Stimulated activated CD8-positive, alpha-beta memory T cell treated with anti-CD3 and anti-CD28 coated beads, Interleukin-4, amount 100 ng/mL, for 4 hours (primary cell): ENCODE data around the gene NCOA7.

Experiments
- DNase-seq, 2 donors: peaks; one replicate each; pipeline ENCODE4 v3.0.0-alpha.2; 2020; ENCODE audit warnings: low read depth in 2 of 2, low spot score in 1 of 2

Gene NCOA7

GRCh38 chr6:125812394-125813292 lies 21.9 kb downstream of the NCOA7 start:
- DNase-seq = no peak

DNA sequence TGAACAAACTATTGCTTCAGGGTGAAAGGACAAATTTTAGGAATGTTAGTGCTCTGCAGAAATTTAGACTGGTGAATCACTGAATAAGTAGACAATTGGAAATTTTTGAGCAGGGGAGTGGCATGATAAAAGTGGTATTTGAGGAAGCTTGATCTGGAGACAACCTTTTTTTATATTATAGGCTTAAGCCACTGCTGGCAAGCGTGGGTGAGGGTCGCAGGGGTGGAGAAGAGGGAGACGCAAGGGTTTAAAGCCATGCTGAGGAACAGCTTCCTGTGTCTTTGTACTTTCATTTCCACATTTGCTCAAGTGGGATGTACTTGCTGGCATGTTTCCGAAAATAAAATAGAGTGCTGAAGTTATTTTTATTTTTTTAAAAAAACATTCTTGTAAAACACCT lies 23.7 kb downstream of the NCOA7 start:
- DNase-seq = no peak

DNA sequence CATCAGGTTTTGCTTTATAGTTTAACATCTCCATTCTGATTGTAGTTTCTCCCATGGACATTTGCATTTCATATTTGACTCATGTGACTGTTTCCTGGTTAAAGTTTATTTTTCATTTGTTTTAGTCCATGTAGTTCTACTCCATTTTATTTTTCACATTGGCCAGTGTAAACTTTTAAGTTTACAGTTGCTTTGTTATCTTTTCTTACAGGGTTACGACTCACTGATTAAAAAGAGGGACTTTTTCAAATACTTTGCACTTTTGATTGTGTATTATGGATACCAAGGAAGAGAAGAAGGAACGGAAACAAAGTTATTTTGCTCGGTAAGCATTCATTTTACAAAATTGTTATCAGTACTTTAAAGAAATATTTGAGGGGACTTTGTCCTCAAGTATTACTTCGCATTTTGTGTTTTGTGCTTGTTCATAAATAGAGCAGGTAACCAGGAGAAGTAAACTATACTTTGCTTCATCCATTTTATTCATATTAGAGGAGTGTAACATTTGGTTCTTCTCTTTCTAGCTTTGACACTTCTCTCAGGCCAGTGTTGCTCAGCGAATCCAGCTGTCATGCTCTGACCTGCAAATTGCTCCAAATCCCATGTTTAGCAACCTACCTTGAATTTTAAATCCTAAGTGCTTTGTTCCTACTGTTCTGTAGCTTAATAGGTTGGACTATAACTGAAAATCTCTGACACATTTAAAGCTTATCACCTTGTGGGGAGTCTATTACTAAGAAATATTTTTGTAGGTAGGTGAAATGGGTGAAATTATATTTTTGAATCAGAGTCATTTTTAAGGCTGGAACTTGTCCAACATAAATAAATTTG lies 24.5 kb downstream of the NCOA7 start:
- no peak for DNase-seq

- DNase-seq = no peak
Observed at GRCh38 chr6:125816828-125817280, 26.1 kb downstream of the NCOA7 start.

- no peak for DNase-seq
Observed at GRCh38 chr6:125818225-125818657, 27.5 kb downstream of the NCOA7 start.

- DNase-seq = no peak
Observed at GRCh38 chr6:125818772-125819260, 28.1 kb downstream of the NCOA7 start.

- no peak for DNase-seq
Observed at GRCh38 chr6:125819535-125820326, 29.0 kb downstream of the NCOA7 start.

DNA sequence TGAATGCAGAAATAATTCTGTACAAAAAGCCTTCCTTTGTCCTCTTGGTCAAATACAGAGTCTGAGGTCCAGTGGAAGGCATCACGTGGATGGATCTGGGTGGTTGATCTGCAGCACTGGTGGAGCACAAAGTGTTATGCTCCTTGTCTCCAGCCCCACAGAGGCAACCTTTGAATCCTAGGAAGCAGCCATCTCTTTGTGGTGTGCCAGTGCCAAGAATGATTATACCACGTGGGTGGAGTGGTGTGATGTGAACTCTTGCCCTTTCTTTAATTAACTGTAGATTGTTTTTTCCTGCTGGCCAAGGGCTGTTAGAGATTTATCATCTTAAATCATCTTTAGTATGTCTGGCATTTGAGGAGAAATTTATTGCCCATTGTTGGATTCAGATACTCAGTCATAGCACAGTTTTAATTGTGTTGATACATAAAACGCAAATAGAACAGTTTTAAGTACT lies 31.1 kb downstream of the NCOA7 start:
- no peak for DNase-seq

DNA sequence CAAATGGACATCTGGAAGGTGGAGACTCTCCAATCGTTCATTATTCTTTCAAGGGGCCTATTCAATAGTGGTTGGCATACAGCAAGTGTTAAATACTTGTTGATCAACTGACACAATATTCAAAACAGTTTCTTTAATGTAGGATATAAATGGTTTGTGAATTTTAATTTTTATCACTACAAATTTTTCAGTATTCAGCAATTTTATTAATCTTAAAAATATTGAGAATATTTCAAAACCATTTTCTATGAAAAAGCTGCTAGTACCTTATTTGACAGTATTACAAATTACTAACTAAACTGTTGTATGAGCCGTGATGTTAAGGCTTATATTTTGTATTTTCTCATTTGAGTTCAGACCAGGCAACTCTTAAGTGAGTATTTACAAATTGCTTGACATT lies 32.4 kb downstream of the NCOA7 start:
- DNase-seq = no peak

DNA sequence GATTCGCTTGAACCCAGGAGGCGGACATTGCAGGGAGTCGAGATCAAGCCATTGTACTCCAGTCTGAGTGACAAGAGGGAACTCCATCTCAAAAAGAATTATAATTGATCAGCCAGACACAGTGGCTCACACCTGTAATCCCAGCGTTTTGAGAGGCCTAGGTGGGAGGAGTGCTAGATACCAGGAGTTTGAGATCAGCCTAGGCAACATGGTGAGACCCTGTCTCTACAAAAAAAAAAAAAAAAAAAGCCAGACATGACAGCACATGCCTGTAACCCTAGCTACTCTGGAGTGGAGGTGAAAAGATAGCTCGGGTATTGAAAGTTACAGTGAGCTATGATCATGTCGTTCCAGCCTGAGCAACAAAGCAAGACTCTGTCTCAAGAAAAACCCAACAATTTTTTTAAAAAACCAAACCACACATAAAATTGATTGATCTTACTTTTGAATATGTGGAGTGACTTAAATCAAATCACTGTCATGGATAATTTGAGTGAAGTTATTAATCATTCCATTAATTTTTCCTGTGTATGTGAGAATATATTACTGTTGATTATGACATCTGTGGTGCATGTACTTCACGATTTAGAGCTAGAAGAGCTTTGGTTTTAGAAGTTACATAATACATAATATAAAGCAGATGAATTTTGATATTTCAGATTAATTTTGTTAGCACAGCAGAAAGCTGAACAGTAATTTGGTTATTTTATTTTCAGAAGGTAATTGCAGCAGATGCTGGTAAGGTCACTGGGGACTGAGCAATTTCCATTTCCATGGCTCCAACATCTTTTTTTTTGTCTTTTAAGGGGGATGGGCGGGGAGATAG lies 34.4 kb downstream of the NCOA7 start:
- no peak for DNase-seq

DNA sequence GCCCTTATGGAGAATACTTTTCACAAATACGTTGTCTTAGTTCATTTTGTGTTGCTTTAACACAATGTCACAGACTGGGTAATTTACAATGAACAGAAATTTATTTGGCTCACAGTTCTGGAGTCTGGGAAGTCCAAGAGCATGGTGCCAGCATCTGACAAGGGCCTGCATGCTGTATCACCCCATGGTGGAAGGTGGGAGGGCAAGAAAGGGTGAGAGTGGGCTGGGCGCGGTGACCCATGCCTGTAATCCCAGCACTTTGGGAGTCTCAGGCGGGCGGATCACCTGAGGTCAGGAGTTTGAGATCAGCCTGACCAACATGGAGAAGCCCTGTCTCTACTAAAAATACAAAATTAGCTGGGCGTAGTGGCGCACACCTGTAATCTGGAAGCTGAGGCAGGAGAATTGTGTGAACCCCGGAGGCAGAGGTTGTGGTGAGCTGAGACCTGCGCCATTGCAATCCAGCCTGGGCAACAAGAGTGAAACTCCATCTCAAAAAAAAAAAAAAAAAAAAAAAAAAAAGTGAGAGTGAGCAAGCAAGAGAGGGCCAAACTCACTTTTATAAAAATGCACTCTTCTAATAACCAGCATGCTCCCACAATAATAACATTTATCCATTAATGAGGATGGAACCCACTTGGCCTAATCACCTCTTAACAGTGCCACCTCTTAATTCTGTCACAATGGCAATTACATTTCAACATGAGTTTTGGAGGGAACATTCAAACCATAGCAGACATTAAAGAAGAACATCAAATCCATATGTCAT lies 36.1 kb downstream of the NCOA7 start:
- DNase-seq = no peak

GRCh38 chr6:125827788-125828320 lies 37.1 kb downstream of the NCOA7 start:
- no peak for DNase-seq

- DNase-seq = no peak
Observed at GRCh38 chr6:125828476-125829039, 37.8 kb downstream of the NCOA7 start.

DNA sequence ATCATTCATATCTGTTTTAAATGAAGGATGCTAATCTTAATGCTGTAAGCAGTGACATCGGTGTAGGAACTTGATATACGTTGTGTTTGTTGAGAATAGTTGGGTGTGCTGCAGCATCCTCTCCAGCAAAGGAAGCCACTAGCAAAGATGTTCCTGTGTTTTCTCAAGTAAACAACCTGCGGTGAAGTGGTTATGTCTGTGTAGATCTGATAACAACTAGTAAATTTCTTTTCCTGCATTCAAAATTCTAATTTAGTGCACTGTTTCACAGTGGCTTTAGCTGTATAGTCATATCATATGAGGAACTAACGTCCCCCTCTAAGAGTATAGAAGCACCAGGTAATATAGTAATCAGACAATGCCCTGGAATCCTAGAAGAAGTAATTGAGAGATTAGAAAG lies 38.7 kb downstream of the NCOA7 start:
- no peak for DNase-seq

- DNase-seq = no peak
Observed at GRCh38 chr6:125831659-125832058, 40.9 kb downstream of the NCOA7 start.

- DNase-seq = no peak
Observed at GRCh38 chr6:125832391-125833117, 41.8 kb downstream of the NCOA7 start.

- no peak for DNase-seq
Observed at GRCh38 chr6:125834348-125834747, 43.6 kb downstream of the NCOA7 start.

DNA sequence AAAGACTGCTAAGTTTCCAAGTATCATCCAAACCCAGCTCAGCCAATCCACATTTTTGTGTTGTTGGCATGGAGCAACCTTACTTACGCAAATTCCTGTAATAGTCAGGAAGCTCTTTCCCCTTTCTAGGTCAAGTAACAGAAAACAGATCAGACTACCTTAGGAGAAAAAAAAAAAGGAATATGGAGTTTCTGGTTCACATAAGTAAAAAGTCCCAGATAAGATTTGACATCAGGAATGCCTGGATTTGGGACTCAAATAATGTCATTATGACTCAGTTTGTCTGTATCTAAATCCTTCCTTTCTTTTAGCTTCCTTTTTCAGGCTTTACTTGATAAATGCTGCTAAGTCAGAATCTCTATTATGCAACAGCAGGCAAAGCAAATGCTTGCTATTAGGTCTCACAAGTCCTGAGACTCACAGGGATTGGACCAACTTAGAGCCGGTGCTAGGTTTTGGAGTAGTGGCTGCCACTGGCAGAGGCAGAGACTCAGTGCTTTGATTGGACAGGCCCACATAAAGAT lies 44.5 kb downstream of the NCOA7 start:
- DNase-seq = no peak
